CD8-positive, alpha-beta memory T cell (primary cell): Measurements from ENCODE around the gene LRCH1. TPM values are rescaled to one million over a fixed set of nuclear protein-coding genes. Genes with fewer than 3 reads are reported as not detected.

Source experiments
- CTCF ChIA-PET: fragments of 350-600 bp; sonication (Branson Sonifier 250); formaldehyde crosslinking; loops from one replicate; lab custom pipeline; 2021; ENCODE audit warnings: antibody characterized with exemption; lab: Charles Lee
- POLR2A ChIA-PET: fragments of 350-600 bp; sonication (Branson Sonifier 250); formaldehyde crosslinking; loops from one replicate; lab custom pipeline; 2021; ENCODE audit warnings: antibody characterized with exemption; lab: Charles Lee
- DNase-seq, 5 donors: peaks; one replicate each; pipeline versions ENCODE4 v3.0.0 to v3.0.0-alpha.2; 2020 to 2022; ENCODE audit warnings: mixed read lengths in 1 of 5
- H3K27ac ChIP-seq: one replicate; pipeline ENCODE4 v1.7.0; 2013; ENCODE audit warnings: low read depth, mild to moderate bottlenecking, low read length, moderate library complexity
- H3K27me3 ChIP-seq: 2 replicates; pipeline ENCODE4 v1.7.0; 2013; ENCODE audit warnings: low read length, mild to moderate bottlenecking; ENCODE audit not compliant: insufficient read depth, poor library complexity, severe bottlenecking
- H3K36me3 ChIP-seq: 2 replicates; pipeline ENCODE4 v1.7.0; 2013; ENCODE audit warnings: mild to moderate bottlenecking, low read length, moderate library complexity; ENCODE audit not compliant: insufficient read depth
- H3K4me1 ChIP-seq: 2 replicates; pipeline ENCODE4 v1.7.0; 2013; ENCODE audit warnings: mild to moderate bottlenecking, low read length, moderate library complexity; ENCODE audit not compliant: insufficient read depth
- H3K4me3 ChIP-seq: 2 replicates; pipeline ENCODE4 v1.7.0; 2013; ENCODE audit warnings: mild to moderate bottlenecking, low read length
- H3K9me3 ChIP-seq: 2 replicates; pipeline ENCODE4 v1.7.0; 2013; ENCODE audit warnings: mild to moderate bottlenecking, low read length
- H3K27ac Mint-ChIP-seq, 8 donors: one replicate each; pipeline ENCODE4 v1.8.0; 2020 to 2021; ENCODE audit warnings: mixed read lengths in 8 of 8, mild to moderate bottlenecking in 6 of 8, inconsistent platforms in 3 of 8, moderate library complexity in 3 of 8
- H3K27me3 Mint-ChIP-seq, 2 donors: one replicate each; pipeline ENCODE4 v1.8.0; 2020 to 2021; ENCODE audit warnings: mixed read lengths in 2 of 2, mild to moderate bottlenecking in 1 of 2, moderate library complexity in 1 of 2
- H3K36me3 Mint-ChIP-seq, 3 donors: one replicate each; pipeline ENCODE4 v1.8.0; 2020 to 2021; ENCODE audit warnings: mixed read lengths in 3 of 3, inconsistent platforms in 1 of 3, mild to moderate bottlenecking in 1 of 3
- H3K4me1 Mint-ChIP-seq, 3 donors: one replicate each; pipeline ENCODE4 v1.8.0; 2020 to 2021; ENCODE audit warnings: mixed read lengths in 3 of 3, inconsistent platforms in 1 of 3, mild to moderate bottlenecking in 1 of 3
- H3K4me3 Mint-ChIP-seq, 7 donors: one replicate each; pipeline ENCODE4 v1.8.0; 2020 to 2021; ENCODE audit warnings: mixed read lengths in 7 of 7, mild to moderate bottlenecking in 6 of 7, moderate library complexity in 4 of 7, inconsistent platforms in 2 of 7
- H3K9me3 Mint-ChIP-seq, 5 donors: one replicate each; pipeline ENCODE4 v1.8.0; 2020 to 2022; ENCODE audit warnings: mixed read lengths in 5 of 5, mild to moderate bottlenecking in 3 of 5, moderate library complexity in 2 of 5, inconsistent platforms in 1 of 5
- polyA plus RNA-seq: library from polyadenylated mRNA; unstranded; fragments of 300-500 nt; fragmentation: Illumina TruSeq; gene quantifications from one replicate; pipeline ENCODE4 v1.2.3, GENCODE V29; 2021
- total RNA-seq, 2 experiments: library from RNA; stranded (reverse); gene quantifications; one replicate each; pipeline ENCODE4 v1.2.3, GENCODE V29; 2021

Gene LRCH1
- total and polyA plus RNA-seq, 3 experiments from 2014 or later, result 4.9 to 17.8 (median 16.7) TPM

GRCh38 chr13:46567671-46568070 lies 14.7 kb downstream of the LRCH1 start:
- H3K4me1 ChIP-seq, result no peaks in the 10 kb centered on the region
- POLR2A ChIA-PET, result no interaction called here
- H3K27ac ChIP-seq, result no peak overlapping the region
- CTCF ChIA-PET, result interaction anchor here (1.7 kb wide), 1 partner anchor 16 kb away, joined by 5 read pairs; no protein-coding TSS in a partner anchor
- no peaks in the 10 kb centered on the region for H3K27me3 ChIP-seq
- no peaks in the 10 kb centered on the region for H3K36me3 ChIP-seq
- DNase-seq, result no peak
- Mint-ChIP-seq H3K4me1 (peaks cover 46 to 72% (median 47%) of the 10 kb centered on the region in 3 donors), H3K27ac (no peak overlapping the region), H3K36me3 (no peaks in the 10 kb centered on the region), H3K9me3 (no peaks in the 10 kb centered on the region), H3K27me3 (peaks cover 0 to 1% of the 10 kb centered on the region in 2 donors), H3K4me3 (no peak overlapping the region)
- H3K4me3 ChIP-seq, result no peak overlapping the region
- H3K9me3 ChIP-seq, result no peaks in the 10 kb centered on the region

DNA sequence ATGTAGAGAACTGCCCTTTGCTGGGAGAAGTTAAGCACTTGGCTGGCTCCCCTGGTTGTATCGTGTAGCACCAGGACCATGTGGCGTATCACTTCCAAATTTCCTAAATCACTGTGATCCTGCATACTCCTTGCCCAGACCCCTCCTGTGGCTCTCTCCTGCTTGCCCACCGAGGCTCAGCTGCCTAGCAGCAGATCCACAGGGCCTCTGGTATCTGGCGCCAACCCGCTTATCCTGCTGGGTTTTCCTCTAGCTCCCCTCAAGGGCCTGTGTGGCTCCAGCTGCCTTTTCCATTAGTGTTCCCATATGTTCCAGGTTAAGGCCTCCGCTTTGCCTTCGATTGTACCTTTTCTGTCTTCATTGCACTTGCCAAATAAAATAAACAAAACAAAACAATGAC lies 16.5 kb downstream of the LRCH1 start:
- POLR2A ChIA-PET, result no interaction called here
- Histone ChIP-seq H3K27ac (no peak overlapping the region), H3K4me3 (no peak overlapping the region), H3K4me1 (no peaks in the 10 kb centered on the region), H3K36me3 (no peaks in the 10 kb centered on the region), H3K27me3 (no peaks in the 10 kb centered on the region), H3K9me3 (no peaks in the 10 kb centered on the region)
- Mint-ChIP-seq H3K9me3 (no peaks in the 10 kb centered on the region), H3K27ac (peak overlapping the region in 2 of 8 donors; percentile 19 to 55), H3K4me3 (no peak overlapping the region), H3K27me3 (peaks cover 0 to 1% of the 10 kb centered on the region in 2 donors), H3K36me3 (peaks cover 0 to 1% (median 0%) of the 10 kb centered on the region in 3 donors), H3K4me1 (peaks cover 51 to 83% (median 60%) of the 10 kb centered on the region in 3 donors)
- DNase-seq, result no peak
- CTCF ChIA-PET, result interaction anchor here (1.0 kb wide), 1 partner anchor 17 kb away, joined by 3 read pairs; no protein-coding TSS in a partner anchor

DNA sequence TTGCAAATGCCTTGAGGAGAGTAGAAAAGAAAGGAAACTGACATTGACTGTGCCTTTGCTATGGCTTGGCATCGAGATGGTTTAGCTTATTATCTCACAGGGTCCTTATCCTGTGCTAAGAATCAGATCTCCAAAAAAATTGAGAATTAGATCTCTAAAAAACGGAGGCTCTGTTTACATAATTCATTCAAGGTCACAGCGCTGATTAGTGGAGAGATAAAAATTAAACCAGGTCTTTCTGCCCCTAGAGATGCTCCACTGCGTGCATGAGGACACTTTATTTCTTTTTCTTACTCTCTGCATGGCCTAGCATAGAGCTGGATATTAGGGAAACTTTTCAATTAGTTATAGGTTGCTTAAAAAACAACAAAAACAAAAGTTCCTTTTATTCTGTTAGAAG lies 17.3 kb downstream of the LRCH1 start:
- Mint-ChIP-seq H3K27ac (peak overlapping the region in 1 of 8 donors; percentile 8), H3K4me1 (peaks cover 47 to 82% (median 60%) of the 10 kb centered on the region in 3 donors), H3K27me3 (peaks cover 0 to 1% of the 10 kb centered on the region in 2 donors), H3K36me3 (peaks cover 0 to 1% (median 0%) of the 10 kb centered on the region in 3 donors), H3K9me3 (no peaks in the 10 kb centered on the region), H3K4me3 (no peak overlapping the region)
- ChIA-PET POLR2A (no interaction called here), CTCF (interaction anchor here (1.0 kb wide), 1 partner anchor 18 kb away, joined by 3 read pairs; no protein-coding TSS in a partner anchor)
- Histone ChIP-seq H3K9me3 (no peaks in the 10 kb centered on the region), H3K36me3 (no peaks in the 10 kb centered on the region), H3K27me3 (no peaks in the 10 kb centered on the region), H3K4me3 (no peak overlapping the region), H3K27ac (no peak overlapping the region), H3K4me1 (peaks cover 5% of the 10 kb centered on the region)
- DNase-seq, result no peak

DNA sequence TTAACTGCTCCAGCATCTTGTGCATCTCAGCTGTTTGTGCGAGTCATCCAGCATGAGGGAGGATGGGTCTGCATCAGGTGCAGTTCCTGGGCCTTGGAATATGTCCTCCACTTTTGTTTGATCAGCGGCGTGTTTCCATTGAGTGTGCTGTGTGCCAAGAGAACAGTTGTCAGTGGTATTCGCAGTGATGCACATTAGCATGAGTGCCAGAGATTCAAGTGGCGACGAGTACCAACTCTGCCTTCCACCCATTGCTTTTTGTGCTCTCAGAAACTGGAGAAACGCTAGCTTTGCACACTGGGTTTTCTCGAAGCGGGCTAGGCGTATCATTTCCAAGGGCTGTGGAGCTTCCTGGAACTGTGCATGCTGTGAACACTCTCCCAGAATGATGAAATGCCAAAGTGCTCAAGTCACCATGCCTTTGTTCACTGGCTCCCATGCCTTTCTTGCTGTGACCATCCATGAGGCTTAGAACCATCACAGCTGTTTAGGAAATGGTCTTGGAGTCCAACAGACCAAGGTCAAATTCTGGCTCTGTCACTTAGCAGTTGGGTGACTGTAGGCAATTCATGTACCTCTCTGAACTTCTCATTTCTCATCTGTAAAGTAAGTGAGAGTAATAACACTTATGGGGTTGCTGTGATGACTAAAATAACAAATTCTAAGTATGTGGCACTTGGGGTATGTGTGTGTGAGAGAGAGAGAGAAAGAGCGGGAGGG lies 18.4 kb downstream of the LRCH1 start:
- Histone ChIP-seq H3K9me3 (no peaks in the 10 kb centered on the region), H3K4me3 (no peak overlapping the region), H3K4me1 (peaks cover 6% of the 10 kb centered on the region), H3K27ac (no peak overlapping the region), H3K27me3 (no peaks in the 10 kb centered on the region), H3K36me3 (no peaks in the 10 kb centered on the region)
- no peaks in the 10 kb centered on the region for H3K9me3 Mint-ChIP-seq
- peaks cover 45 to 84% (median 63%) of the 10 kb centered on the region in 3 donors for H3K4me1 Mint-ChIP-seq
- DNase-seq, result no peak
- CTCF ChIA-PET, result interaction anchor here (1.0 to 1.4 kb wide), 2 partner anchors 11 to 20 kb away, joined by 3 to 4 read pairs; no protein-coding TSS in a partner anchor
- POLR2A ChIA-PET, result no interaction called here
- no peak overlapping the region for H3K4me3 Mint-ChIP-seq
- peaks cover 0 to 3% (median 2%) of the 10 kb centered on the region in 3 donors for H3K36me3 Mint-ChIP-seq
- H3K27me3 Mint-ChIP-seq, result peaks cover 0 to 1% of the 10 kb centered on the region in 2 donors
- peak overlapping the region in 3 of 8 donors; percentile 8 to 47 (median 11) for H3K27ac Mint-ChIP-seq

- H3K9me3 ChIP-seq, result no peaks in the 10 kb centered on the region
- CTCF ChIA-PET, result interaction anchor here (1.0 to 1.4 kb wide), 2 partner anchors 11 to 21 kb away, joined by 3 to 4 read pairs; no protein-coding TSS in a partner anchor
- H3K4me1 ChIP-seq, result peaks cover 6% of the 10 kb centered on the region
- Mint-ChIP-seq H3K36me3 (peaks cover 0 to 3% (median 2%) of the 10 kb centered on the region in 3 donors), H3K27me3 (peaks cover 0 to 1% of the 10 kb centered on the region in 2 donors), H3K4me3 (no peak overlapping the region), H3K9me3 (no peaks in the 10 kb centered on the region), H3K4me1 (peaks cover 45 to 87% (median 56%) of the 10 kb centered on the region in 3 donors), H3K27ac (no peak overlapping the region)
- no peak overlapping the region for H3K4me3 ChIP-seq
- no peak overlapping the region for H3K27ac ChIP-seq
- POLR2A ChIA-PET, result no interaction called here
- no peaks in the 10 kb centered on the region for H3K27me3 ChIP-seq
- DNase-seq, result no peak
- no peaks in the 10 kb centered on the region for H3K36me3 ChIP-seq
These were observed 19.1 kb downstream of the LRCH1 start for GRCh38 chr13:46571909-46572595.

GRCh38 chr13:46572752-46573431 lies 19.9 kb downstream of the LRCH1 start:
- peaks cover 0 to 4% (median 3%) of the 10 kb centered on the region in 3 donors for H3K36me3 Mint-ChIP-seq
- H3K27me3 Mint-ChIP-seq, result peaks cover 0 to 1% of the 10 kb centered on the region in 2 donors
- no peak overlapping the region for H3K4me3 Mint-ChIP-seq
- DNase-seq, result no peak
- H3K27ac Mint-ChIP-seq, result peak overlapping the region in 1 of 8 donors; percentile 31
- no peaks in the 10 kb centered on the region for H3K9me3 Mint-ChIP-seq
- peaks cover 46 to 87% (median 56%) of the 10 kb centered on the region in 3 donors for H3K4me1 Mint-ChIP-seq
- no peaks in the 10 kb centered on the region for H3K36me3 ChIP-seq
- peaks cover 15% of the 10 kb centered on the region for H3K4me1 ChIP-seq
- no peaks in the 10 kb centered on the region for H3K9me3 ChIP-seq
- H3K27ac ChIP-seq, result no peak overlapping the region
- H3K4me3 ChIP-seq, result no peak overlapping the region
- POLR2A ChIA-PET, result no interaction called here
- CTCF ChIA-PET, result interaction anchor here (1.4 kb wide), 1 partner anchor 22 kb away, joined by 4 read pairs; no protein-coding TSS in a partner anchor
- no peaks in the 10 kb centered on the region for H3K27me3 ChIP-seq

GRCh38 chr13:46575301-46575771 lies 22.4 kb downstream of the LRCH1 start:
- Histone ChIP-seq H3K4me1 (peaks cover 15% of the 10 kb centered on the region), H3K9me3 (no peaks in the 10 kb centered on the region), H3K27me3 (no peaks in the 10 kb centered on the region), H3K27ac (no peak overlapping the region), H3K4me3 (no peak overlapping the region), H3K36me3 (no peaks in the 10 kb centered on the region)
- peaks cover 53 to 92% (median 69%) of the 10 kb centered on the region in 3 donors for H3K4me1 Mint-ChIP-seq
- H3K4me3 Mint-ChIP-seq, result no peak overlapping the region
- CTCF ChIA-PET, result no interaction called here
- no peak overlapping the region for H3K27ac Mint-ChIP-seq
- H3K36me3 Mint-ChIP-seq, result peaks cover 0 to 4% (median 3%) of the 10 kb centered on the region in 3 donors
- H3K27me3 Mint-ChIP-seq, result peaks cover 0 to 1% of the 10 kb centered on the region in 2 donors
- POLR2A ChIA-PET, result interaction anchor here (0.6 kb wide), 1 partner anchor 22 kb away, joined by 3 read pairs; no protein-coding TSS in a partner anchor
- no peak for DNase-seq
- no peaks in the 10 kb centered on the region for H3K9me3 Mint-ChIP-seq
